ACHN (cell line): Measurements from ENCODE around the gene TRIOBP.
"Not testable (repeated sequence)": the region's sequence is repeated elsewhere in the genome, so short reads cannot be mapped to it uniquely, and the experiment has no call there.

Experiments used
- DNase-seq: peaks from one replicate; pipeline ENCODE4 v3.0.0-alpha.2; 2015
- in situ Hi-C: cut with HindIII; loops from 2 replicates; pipeline ENCODE4 v1.10.0; 2017; ENCODE audit warnings: low sequenced_read_pairs, low pct_ligation_motif_present, low pct_unique_long_range_greater_than_20kb

TRIOBP gene

GRCh38 chr22:37696657-37697537 is at the start of gene TRIOBP:
TRIOBP (plus strand) TSS chr22:37697048; CDS start chr22:37701366, 4,318 bp downstream.
- in situ Hi-C loops, result no loop called here
- peak; percentile 95 for DNase-seq

- in situ Hi-C loops, result no loop called here
- DNase-seq, result no peak
Measured at GRCh38 chr22:37647317-37647716, 49.5 kb upstream of the TRIOBP start.

- in situ Hi-C loops, result no loop called here
- no peak for DNase-seq
Measured at GRCh38 chr22:37647928-37648327, 48.9 kb upstream of the TRIOBP start.

GRCh38 chr22:37650463-37651136 is 46.2 kb upstream of the TRIOBP start:
- in situ Hi-C loops, result no loop called here
- DNase-seq, result no peak

- DNase-seq, result no peak
- in situ Hi-C loops, result no loop called here
Measured at GRCh38 chr22:37654563-37655251, 42.1 kb upstream of the TRIOBP start.

GRCh38 chr22:37655252-37655563 is 41.6 kb upstream of the TRIOBP start:
- DNase-seq, result no peak
- in situ Hi-C loops, result no loop called here

- in situ Hi-C loops, DNase-seq: not testable (repeated sequence)
Measured at GRCh38 chr22:37656583-37656982, 40.3 kb upstream of the TRIOBP start.

- in situ Hi-C loops, result no loop called here
Measured at GRCh38 chr22:37657590-37658132, 39.2 kb upstream of the TRIOBP start.

GRCh38 chr22:37658133-37659065 is 38.4 kb upstream of the TRIOBP start, which contains the start of gene PDXP:
PDXP (plus strand) TSS chr22:37658723; CDS start chr22:37658783, 60 bp downstream.
- in situ Hi-C loops, result no loop called here

More at GRCh38 chr22:37657590-37658132, 39.2 kb upstream of the TRIOBP start:
- peak; percentile 31 for DNase-seq

GRCh38 chr22:37659066-37659896 is 37.6 kb upstream of the TRIOBP start:
- no peak for DNase-seq
- in situ Hi-C loops, result no loop called here

More at GRCh38 chr22:37658133-37659065, 38.4 kb upstream of the TRIOBP start, which contains the start of gene PDXP:
- peak; percentile 99 for DNase-seq

- no peak for DNase-seq
- in situ Hi-C loops, result no loop called here
Measured at GRCh38 chr22:37659897-37660708, 36.7 kb upstream of the TRIOBP start.

GRCh38 chr22:37660709-37661045 is 36.2 kb upstream of the TRIOBP start:
- DNase-seq, result no peak
- in situ Hi-C loops, result no loop called here

GRCh38 chr22:37661160-37661924 is 35.5 kb upstream of the TRIOBP start:
- no peak for DNase-seq
- in situ Hi-C loops, result no loop called here

GRCh38 chr22:37662039-37662438 is 34.8 kb upstream of the TRIOBP start:
- no peak for DNase-seq
- in situ Hi-C loops, result no loop called here

GRCh38 chr22:37663521-37664140 is 33.2 kb upstream of the TRIOBP start:
- no peak for DNase-seq
- in situ Hi-C loops, result no loop called here
